Measurements from ENCODE around the gene TECTA.
A peak's percentile ranks its signal among the peaks of the same experiment; 100 is the strongest.
"Not testable (repeated sequence)": the region's sequence is repeated elsewhere in the genome, so short reads cannot be mapped to it uniquely, and the experiment has no call there.

The TECTA gene

GRCh38 chr11:121091492-121092152, 9.4 kb upstream of the TECTA start:
- DNase-seq: no peak

- DNase-seq: no peak
Measured at GRCh38 chr11:121095561-121095960, 5.5 kb upstream of the TECTA start.

- no peak for DNase-seq
Measured at GRCh38 chr11:121099364-121099763, 1.7 kb upstream of the TECTA start.

DNA sequence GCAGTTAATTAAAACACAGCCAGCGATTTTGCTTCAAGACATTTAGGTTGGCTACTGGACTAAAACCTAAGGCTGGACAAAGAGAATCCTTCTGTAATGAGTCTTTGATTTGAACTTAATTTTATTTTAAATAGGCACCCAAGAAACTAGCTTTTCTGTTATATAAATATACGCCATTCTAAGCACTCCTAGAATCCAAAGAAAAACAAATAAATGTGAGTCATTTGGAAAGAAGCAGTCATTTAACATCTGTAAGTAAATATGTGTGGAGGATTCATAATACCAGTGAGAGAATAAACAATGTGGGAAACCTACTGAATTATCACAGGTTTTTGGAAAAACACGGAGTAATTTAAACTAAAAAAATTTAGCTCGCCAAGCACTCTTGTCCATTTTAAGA, 1.2 kb upstream of the TECTA start:
- DNase-seq: no peak

DNA sequence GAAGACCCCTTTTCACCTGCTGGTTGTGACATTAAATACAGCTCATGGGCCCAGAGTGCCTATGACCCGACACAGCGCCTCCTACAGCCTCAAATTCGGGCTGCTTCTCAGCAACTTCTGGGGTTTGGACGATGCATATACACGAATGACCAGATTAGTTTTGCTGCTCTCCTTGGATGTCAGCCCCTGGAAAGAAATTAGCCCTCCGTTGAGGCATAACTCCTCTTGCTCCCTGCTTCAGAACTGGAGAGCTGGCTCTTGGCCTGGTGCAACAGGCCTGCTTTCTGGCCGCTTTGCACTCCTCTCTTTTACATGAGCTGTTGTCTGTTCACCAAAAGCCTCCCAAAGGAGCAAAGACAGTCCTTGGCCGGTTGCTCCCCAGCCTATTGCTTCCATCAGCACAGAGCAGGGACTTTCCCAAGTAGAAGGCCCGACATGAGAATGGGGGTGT, 3.3 kb downstream of the TECTA start:
- no peak for DNase-seq

DNA sequence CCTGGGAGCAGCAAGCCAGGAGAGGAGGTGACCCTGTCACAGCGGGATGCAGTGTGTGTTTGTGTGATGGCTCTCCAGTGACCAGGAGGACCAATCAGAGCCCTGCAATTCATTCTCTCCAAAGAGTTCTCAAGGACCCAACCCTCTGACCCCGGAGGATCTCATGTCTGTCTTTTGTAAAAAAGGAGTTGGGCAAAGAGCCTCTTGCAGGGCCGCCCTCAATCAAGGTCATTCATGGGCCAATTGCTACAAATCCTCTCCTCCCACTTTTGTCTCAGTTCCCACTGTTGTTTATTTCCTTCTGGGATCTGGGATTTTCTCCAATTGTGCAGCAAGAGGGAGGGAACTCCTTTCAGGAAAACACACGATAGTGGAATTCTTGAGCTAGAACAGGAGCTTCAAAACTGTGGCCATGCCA, 4.0 kb downstream of the TECTA start:
- DNase-seq: no peak

- no peak for DNase-seq
Measured at GRCh38 chr11:121105481-121106195, 4.6 kb downstream of the TECTA start.

DNA sequence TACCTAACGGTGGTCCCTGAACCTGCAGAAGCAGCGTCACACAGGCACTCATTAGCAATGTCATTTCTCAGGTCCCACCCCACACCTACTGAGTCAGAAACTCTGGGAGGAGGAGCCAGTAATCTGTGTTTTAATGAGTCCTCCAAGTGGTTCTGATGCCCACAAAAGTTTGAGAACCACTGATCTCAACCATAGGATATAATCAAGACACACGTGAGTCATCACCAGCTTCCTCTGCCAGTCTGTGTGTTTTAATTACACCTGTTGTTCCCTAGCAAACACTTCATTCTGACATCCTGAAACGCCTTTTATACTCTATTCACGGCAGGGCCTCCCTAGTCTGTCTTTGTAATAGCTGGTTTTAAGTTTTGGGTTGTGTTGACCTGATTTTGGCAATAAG, 5.8 kb downstream of the TECTA start:
- DNase-seq: no peak

GRCh38 chr11:121108413-121108812, 7.4 kb downstream of the TECTA start:
- no peak for DNase-seq

DNA sequence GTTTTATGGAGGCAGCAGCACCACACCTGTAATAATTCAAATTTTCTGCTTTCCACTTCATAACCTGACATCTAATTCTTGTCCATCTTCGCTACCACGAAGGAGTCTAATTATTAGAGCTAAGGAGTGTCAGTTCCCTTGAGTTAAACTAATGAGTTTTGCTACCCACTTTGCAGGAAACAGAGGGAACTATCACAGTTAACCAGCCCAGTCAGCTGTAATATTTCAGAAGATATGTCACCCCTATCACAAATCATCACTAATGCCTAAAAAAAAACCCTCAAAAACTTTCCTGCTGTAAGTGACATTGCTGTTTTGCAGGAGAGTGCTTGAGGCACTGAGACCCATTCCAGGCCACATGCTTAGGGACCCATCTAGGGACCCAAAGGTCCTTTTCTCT, 8.4 kb downstream of the TECTA start:
- no peak for DNase-seq

DNA sequence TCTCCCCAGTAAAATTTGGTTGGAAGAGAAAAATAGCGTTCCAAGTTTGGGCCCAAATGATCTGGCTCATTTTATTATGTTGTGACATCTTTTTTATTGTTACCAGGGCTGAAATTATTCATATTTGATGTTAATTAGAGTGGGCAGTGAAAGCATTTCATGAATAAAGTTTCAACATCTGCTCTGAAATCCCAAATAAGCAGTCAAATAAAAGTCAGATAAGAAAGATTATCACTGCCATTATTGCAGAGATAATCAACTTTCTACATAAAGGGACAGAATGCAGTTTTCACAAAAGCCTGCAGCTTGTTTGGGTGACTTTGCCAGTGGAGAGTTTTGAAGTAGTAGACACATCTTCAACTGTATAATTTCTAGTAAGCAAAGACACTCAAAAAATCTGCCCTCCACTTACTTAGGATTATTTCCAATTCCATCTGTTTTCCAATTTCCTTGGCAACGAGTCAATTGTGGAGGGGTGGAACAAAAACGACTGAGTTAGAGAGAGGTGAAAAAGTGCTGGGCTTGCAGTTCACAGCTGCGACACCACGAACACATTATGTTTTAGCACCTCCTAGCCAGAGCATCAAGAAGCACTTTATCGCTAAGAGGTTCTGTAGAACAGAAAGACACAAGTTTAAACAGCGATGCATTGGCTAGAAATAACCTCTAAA, 9.0 kb downstream of the TECTA start:
- DNase-seq: no peak

DNA sequence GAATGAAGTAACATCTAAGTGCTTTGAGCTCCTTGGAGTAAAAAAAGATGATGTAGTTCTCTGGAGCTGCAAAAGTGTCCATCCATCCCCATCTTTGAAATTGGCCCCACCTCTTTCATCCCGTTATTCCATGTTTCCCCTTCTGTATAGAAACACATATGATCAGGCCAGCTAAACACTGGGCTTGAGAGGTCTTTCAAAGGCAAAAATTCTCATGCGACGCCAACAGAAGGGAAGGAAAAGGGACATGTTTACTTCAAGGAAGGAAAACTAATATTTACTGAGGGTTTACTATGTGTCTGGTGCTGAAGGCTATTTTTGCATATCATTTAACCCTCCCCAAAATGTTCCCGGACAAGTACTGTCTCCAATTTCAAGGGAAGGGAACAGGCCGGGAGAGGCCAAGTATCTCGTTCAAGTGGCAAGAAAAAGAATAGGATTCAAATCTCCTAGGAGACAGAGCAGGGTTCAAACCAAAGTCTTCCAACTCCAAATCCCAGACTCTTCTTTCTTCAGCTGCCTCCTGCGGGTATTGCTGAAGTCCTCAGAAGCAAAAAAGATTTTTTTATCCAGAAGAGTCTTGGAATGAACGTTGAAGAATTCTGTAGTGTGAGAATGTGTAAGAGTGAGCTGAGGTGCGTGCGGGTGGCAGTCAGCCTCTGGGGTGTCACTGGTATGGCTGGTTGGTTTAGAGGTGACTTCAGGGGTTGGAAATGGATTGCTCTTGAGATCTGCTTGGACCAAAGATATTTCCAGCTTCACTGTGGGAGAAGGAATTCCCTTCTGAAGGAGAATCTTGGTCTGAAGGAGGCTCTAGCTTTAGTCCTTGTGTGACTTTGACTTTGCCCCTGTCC, 10.1 kb downstream of the TECTA start:
- no peak for DNase-seq

- peak; percentile 75 for DNase-seq
Measured at GRCh38 chr11:121112498-121113455, 11.7 kb downstream of the TECTA start.

- no peak for DNase-seq
Measured at GRCh38 chr11:121113611-121114010, 12.6 kb downstream of the TECTA start.

DNA sequence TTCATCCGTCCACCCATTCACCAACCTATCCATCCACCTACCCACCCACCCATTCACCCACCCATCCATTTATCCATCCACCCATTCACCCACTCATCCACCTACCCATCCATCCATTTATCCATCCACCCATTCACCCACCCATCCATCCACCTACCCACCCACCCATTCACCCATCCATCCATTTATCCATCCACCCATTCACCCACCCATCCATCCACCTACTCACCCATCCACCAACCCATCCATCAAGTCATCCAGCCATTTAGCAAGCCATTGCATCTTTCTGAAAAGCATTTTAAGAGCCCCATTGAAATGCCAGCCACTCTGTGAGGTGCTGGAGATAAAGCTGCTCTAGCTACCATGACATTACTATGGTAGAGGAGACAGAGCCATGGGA, 14.0 kb downstream of the TECTA start:
- DNase-seq: not testable (repeated sequence)

- peak; percentile 63 for DNase-seq
Measured at GRCh38 chr11:121117788-121118187, 16.7 kb downstream of the TECTA start.

GRCh38 chr11:121119440-121119839, 18.4 kb downstream of the TECTA start:
- DNase-seq: no peak

- no peak for DNase-seq
Measured at GRCh38 chr11:121122328-121122727, 21.3 kb downstream of the TECTA start.

- no peak for DNase-seq
Measured at GRCh38 chr11:121123496-121124069, 22.5 kb downstream of the TECTA start.

GRCh38 chr11:121127809-121128208, 26.8 kb downstream of the TECTA start:
- no peak for DNase-seq
